ENCODE data around the gene SCNN1G.

DNA sequence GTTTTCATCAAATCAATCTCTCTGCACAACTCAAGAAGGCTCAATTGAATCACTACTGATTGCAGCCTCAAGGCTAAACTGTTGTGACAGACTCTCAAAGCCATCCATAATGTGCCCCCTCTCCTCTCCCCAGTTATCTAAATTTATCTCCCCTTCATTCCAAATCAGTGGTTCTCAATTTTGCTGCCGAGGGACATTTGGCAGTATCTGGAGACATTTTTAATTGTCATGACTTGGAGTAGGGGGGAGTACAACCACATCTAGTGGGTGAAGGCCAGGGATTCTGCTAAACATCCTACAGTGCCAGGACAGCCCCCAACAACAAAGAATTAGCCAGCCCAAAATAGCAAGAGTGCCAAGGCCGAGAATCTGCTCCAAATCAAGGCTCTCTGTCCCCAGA, 42.4 kb upstream of the SCNN1G start:
- TF ChIP-seq ETV6 (IDR thresholded peaks at IDR 0.05; ENCODE audit: borderline replicate concordance in 1 of 2, low read depth in 2 of 2, low read length in 1 of 2) (no peak), ETV6 (CRISPR knock-in tag; IDR thresholded peaks at IDR 0.05; ENCODE audit: borderline replicate concordance) (no peak), ZSCAN29 (IDR thresholded peaks at IDR 0.05) (no peak), FOS (IDR thresholded peaks at IDR 0.05; ENCODE audit: extremely low read depth, insufficient read length) (no peak), EZH2 (IDR thresholded peaks at IDR 0.05; ENCODE audit: borderline replicate concordance, low read depth, low read length) (no peak), ZNF586 (CRISPR knock-in tag; conservative IDR thresholded peaks at IDR 0.05) (no peak)
- TF ChIP-seq, protein P1, sequence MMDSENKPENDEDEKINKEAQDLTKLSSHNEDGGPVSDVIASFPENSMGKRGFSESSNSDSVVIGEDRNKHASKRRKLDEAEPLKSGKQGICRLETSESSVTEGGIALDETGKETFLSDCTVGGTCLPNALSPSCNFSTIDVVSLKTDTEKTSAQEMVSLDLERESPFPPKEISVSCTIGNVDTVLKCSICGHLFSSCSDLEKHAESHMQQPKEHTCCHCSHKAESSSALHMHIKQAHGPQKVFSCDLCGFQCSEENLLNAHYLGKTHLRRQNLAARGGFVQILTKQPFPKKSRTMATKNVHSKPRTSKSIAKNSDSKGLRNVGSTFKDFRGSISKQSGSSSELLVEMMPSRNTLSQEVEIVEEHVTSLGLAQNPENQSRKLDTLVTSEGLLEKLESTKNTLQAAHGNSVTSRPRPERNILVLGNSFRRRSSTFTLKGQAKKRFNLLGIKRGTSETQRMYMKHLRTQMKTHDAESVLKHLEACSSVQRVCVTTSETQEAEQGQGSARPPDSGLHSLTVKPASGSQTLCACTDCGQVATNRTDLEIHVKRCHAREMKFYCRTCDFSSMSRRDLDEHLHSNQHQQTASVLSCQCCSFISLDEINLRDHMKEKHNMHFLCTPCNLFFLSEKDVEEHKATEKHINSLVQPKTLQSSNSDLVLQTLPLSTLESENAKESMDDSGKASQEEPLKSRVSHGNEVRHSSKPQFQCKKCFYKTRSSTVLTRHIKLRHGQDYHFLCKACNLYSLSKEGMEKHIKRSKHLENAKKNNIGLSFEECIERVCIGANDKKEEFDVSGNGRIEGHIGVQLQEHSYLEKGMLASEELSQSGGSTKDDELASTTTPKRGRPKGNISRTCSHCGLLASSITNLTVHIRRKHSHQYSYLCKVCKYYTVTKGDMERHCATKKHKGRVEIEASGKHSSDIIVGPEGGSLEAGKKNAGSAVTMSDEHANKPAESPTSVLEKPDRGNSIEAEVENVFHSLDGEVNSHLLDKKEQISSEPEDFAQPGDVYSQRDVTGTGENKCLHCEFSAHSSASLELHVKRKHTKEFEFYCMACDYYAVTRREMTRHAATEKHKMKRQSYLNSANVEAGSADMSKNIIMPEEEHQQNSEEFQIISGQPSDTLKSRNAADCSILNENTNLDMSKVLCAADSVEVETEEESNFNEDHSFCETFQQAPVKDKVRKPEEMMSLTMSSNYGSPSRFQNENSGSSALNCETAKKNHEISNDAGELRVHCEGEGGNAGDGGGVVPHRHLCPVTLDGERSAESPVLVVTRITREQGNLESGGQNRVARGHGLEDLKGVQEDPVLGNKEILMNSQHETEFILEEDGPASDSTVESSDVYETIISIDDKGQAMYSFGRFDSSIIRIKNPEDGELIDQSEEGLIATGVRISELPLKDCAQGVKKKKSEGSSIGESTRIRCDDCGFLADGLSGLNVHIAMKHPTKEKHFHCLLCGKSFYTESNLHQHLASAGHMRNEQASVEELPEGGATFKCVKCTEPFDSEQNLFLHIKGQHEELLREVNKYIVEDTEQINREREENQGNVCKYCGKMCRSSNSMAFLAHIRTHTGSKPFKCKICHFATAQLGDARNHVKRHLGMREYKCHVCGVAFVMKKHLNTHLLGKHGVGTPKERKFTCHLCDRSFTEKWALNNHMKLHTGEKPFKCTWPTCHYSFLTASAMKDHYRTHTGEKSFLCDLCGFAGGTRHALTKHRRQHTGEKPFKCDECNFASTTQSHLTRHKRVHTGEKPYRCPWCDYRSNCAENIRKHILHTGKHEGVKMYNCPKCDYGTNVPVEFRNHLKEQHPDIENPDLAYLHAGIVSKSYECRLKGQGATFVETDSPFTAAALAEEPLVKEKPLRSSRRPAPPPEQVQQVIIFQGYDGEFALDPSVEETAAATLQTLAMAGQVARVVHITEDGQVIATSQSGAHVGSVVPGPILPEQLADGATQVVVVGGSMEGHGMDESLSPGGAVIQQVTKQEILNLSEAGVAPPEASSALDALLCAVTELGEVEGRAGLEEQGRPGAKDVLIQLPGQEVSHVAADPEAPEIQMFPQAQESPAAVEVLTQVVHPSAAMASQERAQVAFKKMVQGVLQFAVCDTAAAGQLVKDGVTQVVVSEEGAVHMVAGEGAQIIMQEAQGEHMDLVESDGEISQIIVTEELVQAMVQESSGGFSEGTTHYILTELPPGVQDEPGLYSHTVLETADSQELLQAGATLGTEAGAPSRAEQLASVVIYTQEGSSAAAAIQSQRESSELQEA (IDR thresholded peaks at IDR 0.05; ENCODE audit: low read depth) = no peak
- TF ChIP-seq, protein P2, sequence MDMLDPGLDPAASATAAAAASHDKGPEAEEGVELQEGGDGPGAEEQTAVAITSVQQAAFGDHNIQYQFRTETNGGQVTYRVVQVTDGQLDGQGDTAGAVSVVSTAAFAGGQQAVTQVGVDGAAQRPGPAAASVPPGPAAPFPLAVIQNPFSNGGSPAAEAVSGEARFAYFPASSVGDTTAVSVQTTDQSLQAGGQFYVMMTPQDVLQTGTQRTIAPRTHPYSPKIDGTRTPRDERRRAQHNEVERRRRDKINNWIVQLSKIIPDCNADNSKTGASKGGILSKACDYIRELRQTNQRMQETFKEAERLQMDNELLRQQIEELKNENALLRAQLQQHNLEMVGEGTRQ (CRISPR knock-in tag; IDR thresholded peaks at IDR 0.05) = no peak
- TF ChIP-seq, protein P3, sequence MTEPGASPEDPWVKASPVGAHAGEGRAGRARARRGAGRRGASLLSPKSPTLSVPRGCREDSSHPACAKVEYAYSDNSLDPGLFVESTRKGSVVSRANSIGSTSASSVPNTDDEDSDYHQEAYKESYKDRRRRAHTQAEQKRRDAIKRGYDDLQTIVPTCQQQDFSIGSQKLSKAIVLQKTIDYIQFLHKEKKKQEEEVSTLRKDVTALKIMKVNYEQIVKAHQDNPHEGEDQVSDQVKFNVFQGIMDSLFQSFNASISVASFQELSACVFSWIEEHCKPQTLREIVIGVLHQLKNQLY (CRISPR knock-in tag; conservative IDR thresholded peaks at IDR 0.05) = no peak
